CD14-positive monocyte (primary cell): Measurements from ENCODE around the gene GK2. TPM values are rescaled to one million over a fixed set of nuclear protein-coding genes. Genes with fewer than 3 reads are reported as not detected.

Source experiments
- DNase-seq, 3 donors: peaks; one replicate each; pipeline ENCODE4 v3.0.0-alpha.2; 2011 to 2022
- H2AFZ ChIP-seq: 2 replicates; pipeline ENCODE4 v1.6.0; 2012; ENCODE audit warnings: mild to moderate bottlenecking, low read depth, low read length, inconsistent platforms; ENCODE audit not compliant: insufficient read depth, poor library complexity, severe bottlenecking
- H3K27ac ChIP-seq, 2 donors: 1 replicate in 1 of 2; 2 replicates in 1 of 2; pipeline ENCODE4 v1.5.1; 2012 to 2013; ENCODE audit warnings: low read length in 2 of 2, control low read depth in 1 of 2, inconsistent platforms in 1 of 2, low read depth in 1 of 2, mild to moderate bottlenecking in 1 of 2
- H3K27me3 ChIP-seq, 2 donors: one replicate each; pipeline versions ENCODE4 v1.6.0 to v1.6.1; 2011 to 2013; ENCODE audit warnings: low read length in 2 of 2; ENCODE audit not compliant: control insufficient read depth in 2 of 2, insufficient read depth in 2 of 2
- H3K36me3 ChIP-seq, 2 donors: replicated peaks in 1 of 2; 1 replicate in 1 of 2; 2 replicates in 1 of 2; pipeline versions ENCODE4 v1.5.1 to v1.6.1; 2012 to 2013; ENCODE audit warnings: low read length in 2 of 2, control low read depth in 1 of 2, inconsistent platforms in 1 of 2, mild to moderate bottlenecking in 1 of 2; ENCODE audit not compliant: insufficient read depth in 2 of 2, control insufficient read depth in 1 of 2
- H3K4me1 ChIP-seq, 2 donors: 1 replicate in 1 of 2; 2 replicates in 1 of 2; pipeline versions ENCODE4 v1.5.1 to v1.6.1; 2012 to 2013; ENCODE audit warnings: low read length in 2 of 2, control low read depth in 1 of 2, inconsistent platforms in 1 of 2, mild to moderate bottlenecking in 1 of 2, moderate library complexity in 1 of 2; ENCODE audit not compliant: insufficient read depth in 2 of 2, control insufficient read depth in 1 of 2
- H3K4me2 ChIP-seq: replicated peaks from 2 replicates; pipeline ENCODE3; 2012; ENCODE audit warnings: low read length, moderate library complexity, mild to moderate bottlenecking; ENCODE audit not compliant: poor library complexity, severe bottlenecking; ENCODE audit errors: extremely low read depth
- H3K4me3 ChIP-seq, 3 experiments: fragments of 200-600 bp in 1 of 3; sonication (generic) in 1 of 3; replicated peaks in 1 of 3; 1 replicate in 2 of 3; 2 replicates in 1 of 3; pipeline ENCODE4 v1.5.1; 2011 to 2013; ENCODE audit warnings: low read length in 3 of 3, mild to moderate bottlenecking in 3 of 3, control low read depth in 2 of 3, low read depth in 2 of 3, inconsistent platforms in 1 of 3, moderate library complexity in 1 of 3
- H3K79me2 ChIP-seq: 2 replicates; pipeline ENCODE4 v1.6.0; 2012; ENCODE audit warnings: mild to moderate bottlenecking, control low read depth, inconsistent platforms, low read length, moderate library complexity; ENCODE audit not compliant: insufficient read depth
- H3K9ac ChIP-seq: 2 replicates; pipeline ENCODE4 v1.6.0; 2017; ENCODE audit warnings: low read length, mild to moderate bottlenecking; ENCODE audit not compliant: insufficient read depth, poor library complexity, severe bottlenecking
- H3K9me3 ChIP-seq, 2 donors: replicated peaks in 1 of 2; 1 replicate in 1 of 2; 2 replicates in 1 of 2; pipeline versions ENCODE4 v1.5.1 to v1.6.1; 2012 to 2013; ENCODE audit warnings: low read length in 2 of 2, control low read depth in 1 of 2; ENCODE audit not compliant: control insufficient read depth in 1 of 2, insufficient read depth in 1 of 2
- H4K20me1 ChIP-seq: 2 replicates; pipeline ENCODE4 v1.6.0; 2012; ENCODE audit warnings: mild to moderate bottlenecking, low read length, control low read depth, moderate library complexity; ENCODE audit not compliant: insufficient read depth
- H3K27ac Mint-ChIP-seq, 7 donors: one replicate each; pipeline ENCODE4 v1.8.0; 2020; ENCODE audit warnings: mild to moderate bottlenecking in 7 of 7, mixed read lengths in 7 of 7, moderate library complexity in 6 of 7, inconsistent platforms in 2 of 7
- H3K27me3 Mint-ChIP-seq, 3 donors: one replicate each; pipeline ENCODE4 v1.8.0; 2021 to 2022; ENCODE audit warnings: low read depth in 3 of 3, mild to moderate bottlenecking in 3 of 3, mixed read lengths in 3 of 3, moderate library complexity in 3 of 3, inconsistent platforms in 1 of 3
- H3K36me3 Mint-ChIP-seq, 2 donors: one replicate each; pipeline ENCODE4 v1.8.0; 2020; ENCODE audit warnings: mixed read lengths in 2 of 2, inconsistent platforms in 1 of 2, mild to moderate bottlenecking in 1 of 2
- H3K4me1 Mint-ChIP-seq: one replicate; pipeline ENCODE4 v1.8.0; 2020; ENCODE audit warnings: mild to moderate bottlenecking, mixed read lengths
- H3K4me3 Mint-ChIP-seq, 2 donors: one replicate each; pipeline ENCODE4 v1.8.0; 2020; ENCODE audit warnings: mild to moderate bottlenecking in 2 of 2, mixed read lengths in 2 of 2, moderate library complexity in 1 of 2
- H3K9me3 Mint-ChIP-seq, 7 donors: one replicate each; pipeline ENCODE4 v1.8.0; 2020 to 2022; ENCODE audit warnings: mixed read lengths in 7 of 7, mild to moderate bottlenecking in 6 of 7, moderate library complexity in 6 of 7, inconsistent platforms in 2 of 7
- WGBS: methylation state at CpG from one replicate; pipeline ENCODE4 v1.1.5; 2013; ENCODE audit warnings: missing lambda C conversion rate; ENCODE audit not compliant: insufficient coverage; 5-methylcytosine and 5-hydroxymethylcytosine counted together
- intact Hi-C, 2 donors: fragments of 100-400 bp; cut with micrococcal nuclease; formaldehyde crosslinking; loops; one replicate each; pipeline versions ENCODE4 v1.15.0 to v1.15.1; 2023
- polyA plus RNA-seq, 3 donors: library from polyadenylated mRNA; depleted of rRNA in 1 of 3; unstranded in 2 of 3; stranded (reverse) in 1 of 3; fragments of 300-500 nt in 2 of 3; fragments of >200 nt in 1 of 3; fragmentation: Illumina TruSeq in 2 of 3; gene quantifications; 1 replicate in 2 of 3; 2 replicates in 1 of 3; pipeline ENCODE4 v1.2.3, GENCODE V29; 2012 to 2021
- TF ChIP-seq, protein P1 (sequence below): fragments of 200-600 bp; IDR thresholded peaks from one replicate; pipeline ENCODE4 v1.8.0; 2022; ENCODE audit warnings: antibody characterized with exemption, mild to moderate bottlenecking

The GK2 gene
- polyA plus RNA-seq, 3 donors, result not detected

DNA sequence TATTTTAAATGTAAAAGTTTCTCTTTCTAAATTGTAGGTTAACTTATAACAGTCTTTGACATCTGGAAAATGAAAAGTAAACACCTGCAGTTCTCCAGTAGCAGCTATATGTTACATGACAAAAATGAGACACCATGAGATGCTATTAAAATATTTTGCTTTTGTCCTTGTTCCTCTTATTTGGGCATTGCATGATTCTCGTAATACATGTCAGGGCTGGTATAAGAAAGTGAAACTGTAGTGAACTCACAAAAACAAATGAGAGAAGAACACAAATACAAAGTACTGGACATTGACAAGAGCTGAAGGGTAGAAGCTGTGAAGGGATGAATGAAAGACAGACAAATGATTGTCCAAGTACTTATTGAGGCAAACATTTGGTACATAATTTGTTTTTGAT lies 9.0 kb downstream of the GK2 start:
- H3K4me1 ChIP-seq, result no peaks in the 10 kb centered on the region
- no peaks in the 10 kb centered on the region for H3K4me1 Mint-ChIP-seq

DNA sequence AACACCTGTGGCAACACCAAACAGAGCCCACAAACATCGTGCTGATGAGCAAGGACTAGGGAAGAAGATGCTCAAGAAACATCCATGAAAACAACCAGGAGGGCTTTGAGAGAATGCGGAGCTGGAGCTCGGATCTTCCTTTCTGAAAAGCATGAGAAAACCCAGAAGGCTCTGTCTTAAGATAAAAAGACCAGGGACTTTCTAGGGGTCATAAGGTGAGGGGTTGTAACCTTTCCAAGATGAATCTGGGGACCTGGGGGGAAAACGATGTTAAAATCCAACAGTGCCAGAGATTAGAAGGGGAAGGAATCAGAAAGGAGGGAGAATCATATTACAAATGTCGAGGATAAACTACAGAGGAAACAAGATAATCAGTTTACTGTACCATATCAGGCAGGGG lies 10.1 kb downstream of the GK2 start:
- Histone ChIP-seq H3K9me3 (no peaks in the 10 kb centered on the region), H3K27ac (no peak overlapping the region), H3K4me2 (no peak overlapping the region), H4K20me1 (no peaks in the 10 kb centered on the region), H3K27me3 (no peaks in the 10 kb centered on the region), H3K9ac (no peak overlapping the region), H3K36me3 (no peaks in the 10 kb centered on the region), H3K4me1 (no peaks in the 10 kb centered on the region), H2AFZ (no peak overlapping the region), H3K4me3 (no peak overlapping the region), H3K79me2 (no peaks in the 10 kb centered on the region)
- DNase-seq, result no peak
- WGBS, result 77% methylated on average over 3 of the region's 5 CpGs
- no peaks in the 10 kb centered on the region for H3K4me1 Mint-ChIP-seq
- H3K27me3 Mint-ChIP-seq, result peaks cover 0 to 1% (median 0%) of the 10 kb centered on the region in 3 donors
- TF ChIP-seq, protein P1, sequence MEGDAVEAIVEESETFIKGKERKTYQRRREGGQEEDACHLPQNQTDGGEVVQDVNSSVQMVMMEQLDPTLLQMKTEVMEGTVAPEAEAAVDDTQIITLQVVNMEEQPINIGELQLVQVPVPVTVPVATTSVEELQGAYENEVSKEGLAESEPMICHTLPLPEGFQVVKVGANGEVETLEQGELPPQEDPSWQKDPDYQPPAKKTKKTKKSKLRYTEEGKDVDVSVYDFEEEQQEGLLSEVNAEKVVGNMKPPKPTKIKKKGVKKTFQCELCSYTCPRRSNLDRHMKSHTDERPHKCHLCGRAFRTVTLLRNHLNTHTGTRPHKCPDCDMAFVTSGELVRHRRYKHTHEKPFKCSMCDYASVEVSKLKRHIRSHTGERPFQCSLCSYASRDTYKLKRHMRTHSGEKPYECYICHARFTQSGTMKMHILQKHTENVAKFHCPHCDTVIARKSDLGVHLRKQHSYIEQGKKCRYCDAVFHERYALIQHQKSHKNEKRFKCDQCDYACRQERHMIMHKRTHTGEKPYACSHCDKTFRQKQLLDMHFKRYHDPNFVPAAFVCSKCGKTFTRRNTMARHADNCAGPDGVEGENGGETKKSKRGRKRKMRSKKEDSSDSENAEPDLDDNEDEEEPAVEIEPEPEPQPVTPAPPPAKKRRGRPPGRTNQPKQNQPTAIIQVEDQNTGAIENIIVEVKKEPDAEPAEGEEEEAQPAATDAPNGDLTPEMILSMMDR, result no peak
- no peak overlapping the region for H3K4me3 Mint-ChIP-seq
- H3K9me3 Mint-ChIP-seq, result peaks cover 0 to 3% (median 0%) of the 10 kb centered on the region in 7 donors
- H3K36me3 Mint-ChIP-seq, result no peaks in the 10 kb centered on the region
- no peak overlapping the region for H3K27ac Mint-ChIP-seq
- intact Hi-C loops, result no loop called here

More for the DNA sequence above, 9.0 kb downstream of the GK2 start:
- no peaks in the 10 kb centered on the region for H3K9me3 ChIP-seq
- H3K27ac ChIP-seq, result no peak overlapping the region
- no peak overlapping the region for H3K4me2 ChIP-seq
- no peaks in the 10 kb centered on the region for H3K36me3 ChIP-seq
- Mint-ChIP-seq H3K27me3 (peaks cover 0 to 1% (median 0%) of the 10 kb centered on the region in 3 donors), H3K36me3 (no peaks in the 10 kb centered on the region), H3K9me3 (peaks cover 0 to 3% (median 0%) of the 10 kb centered on the region in 7 donors), H3K4me3 (no peak overlapping the region), H3K27ac (no peak overlapping the region)
- no peak for DNase-seq
- H2AFZ ChIP-seq, result no peak overlapping the region
- intact Hi-C loops, result no loop called here
- no peak overlapping the region for H3K9ac ChIP-seq
- H4K20me1 ChIP-seq, result no peaks in the 10 kb centered on the region
- no peak overlapping the region for H3K4me3 ChIP-seq
- H3K79me2 ChIP-seq, result no peaks in the 10 kb centered on the region
- H3K27me3 ChIP-seq, result no peaks in the 10 kb centered on the region
- TF ChIP-seq, protein P1, result no peak
- WGBS, result no CpG with 5 or more reads among the region's 1 CpG
